Thoracic aorta endothelial cell (primary cell): Measurements from ENCODE around the gene DNAL1. TPM values are rescaled to one million over a fixed set of nuclear protein-coding genes. Genes with fewer than 3 reads are reported as not detected.

Experiments
- small RNA-seq: library from RNA; depleted of rRNA; stranded (forward); fragments of <200 nt; gene quantifications from one replicate; pipeline ENCODE3, GENCODE V24; 2012
- total RNA-seq: library from RNA; depleted of rRNA; stranded (reverse); fragments of >200 nt; gene quantifications from 2 replicates; pipeline ENCODE4 v1.2.3, GENCODE V29; 2012

DNAL1 gene, protein sequence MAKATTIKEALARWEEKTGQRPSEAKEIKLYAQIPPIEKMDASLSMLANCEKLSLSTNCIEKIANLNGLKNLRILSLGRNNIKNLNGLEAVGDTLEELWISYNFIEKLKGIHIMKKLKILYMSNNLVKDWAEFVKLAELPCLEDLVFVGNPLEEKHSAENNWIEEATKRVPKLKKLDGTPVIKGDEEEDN
- total RNA-seq, result 10.0 and 15.4 TPM in 2 replicates

DNA sequence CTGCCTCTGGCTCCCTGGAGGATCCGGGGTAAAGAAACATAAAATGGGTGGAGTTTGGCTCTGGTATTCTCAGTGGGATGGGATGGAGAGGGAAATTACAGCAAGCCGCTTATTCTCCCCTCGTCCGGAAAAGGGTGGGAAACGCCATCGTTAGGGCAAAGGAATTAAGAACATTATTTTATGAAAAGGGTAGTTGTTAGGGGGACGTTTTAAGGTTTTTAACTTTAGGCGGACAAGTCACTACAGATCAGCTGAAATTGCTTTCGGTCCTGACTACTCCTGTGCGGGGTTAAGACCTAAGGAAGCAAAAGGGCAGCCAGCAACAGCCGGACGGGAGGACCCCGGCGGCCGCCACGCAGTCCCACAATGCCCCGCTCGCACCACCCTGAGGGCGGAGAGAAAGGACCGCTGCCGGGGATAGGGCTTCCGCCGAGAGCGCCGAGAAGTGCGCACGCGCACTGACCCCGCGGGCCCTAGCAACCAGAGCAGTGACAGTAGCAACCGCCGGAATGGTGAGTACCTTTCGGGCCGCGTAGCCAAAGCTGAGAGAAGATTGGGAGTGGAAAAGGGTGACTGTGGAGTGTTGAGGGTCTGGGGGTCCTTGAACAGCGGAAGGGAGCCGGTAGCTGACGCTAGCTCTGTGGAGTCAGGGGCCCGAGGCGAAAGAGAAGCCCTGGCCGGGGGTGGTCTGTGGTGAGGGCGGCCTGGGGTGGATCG is at the start of gene DNAL1:
Gene DNAL1 (plus strand): TSS at position 456 of the 717 bp plus-strand sequence. CDS start 54 bp downstream, at position 510.

DNA sequence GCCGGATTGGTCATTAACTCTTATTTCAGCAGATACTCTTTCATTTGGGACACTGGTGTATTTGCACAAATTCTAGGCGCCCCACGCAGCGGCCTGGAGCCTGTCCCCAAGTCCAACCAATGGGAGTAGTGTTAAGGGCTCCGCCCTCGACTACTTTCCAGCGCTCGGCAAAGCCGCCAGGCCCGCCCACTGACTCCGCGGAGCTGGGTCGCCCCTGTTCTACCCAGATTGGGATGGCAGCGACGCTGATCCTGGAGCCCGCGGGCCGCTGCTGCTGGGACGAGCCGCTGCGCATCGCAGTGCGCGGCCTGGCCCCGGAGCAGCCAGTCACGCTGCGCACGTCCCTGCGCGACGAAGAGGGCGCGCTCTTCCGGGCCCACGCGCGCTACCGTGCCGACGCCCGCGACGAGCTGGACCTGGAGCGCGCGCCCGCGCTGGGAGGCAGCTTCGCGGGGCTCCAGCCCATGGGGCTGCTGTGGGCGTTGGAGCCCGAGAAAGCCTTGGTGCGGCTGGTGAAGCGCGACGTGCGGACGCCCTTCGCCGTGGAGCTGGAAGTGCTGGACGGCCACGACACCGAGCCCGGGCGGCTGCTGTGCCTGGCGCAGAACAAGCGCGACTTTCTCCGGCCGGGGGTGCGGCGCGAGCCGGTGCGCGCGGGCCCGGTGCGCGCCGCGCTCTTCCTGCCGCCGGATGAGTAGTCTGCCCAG is 32.3 kb upstream of the DNAL1 start, which contains the start of gene ACOT6:
Gene ACOT6 (plus strand): TSS at position 179 of the 707 bp plus-strand sequence. CDS start 55 bp downstream, at position 234.

GRCh38 chr14:73713803-73714655 is 69.2 kb downstream of the DNAL1 start, which contains the start of gene PNMA1:
PNMA1 (minus strand) TSS chr14:73714384; CDS start chr14:73713639, 745 bp downstream.

Small RNAs within 50 kb of the gene (small RNA-seq; reads per million reads assigned to genes)
- not detected for gene RNU6-240P

Other genes starting within 250 kb of the DNAL1 start
- 105 and 111 TPM in 2 replicates for gene NUMB, start 186.4 kb upstream of the DNAL1 start, total RNA-seq
- 19.5 and 27.4 TPM in 2 replicates for gene RIOX1, start 154.1 kb upstream of the DNAL1 start, total RNA-seq
- gene ACOT1, start 107.8 kb upstream of the DNAL1 start, total RNA-seq, result 1.9 and 2.7 TPM in 2 replicates
- gene HEATR4, start 86.0 kb upstream of the DNAL1 start, total RNA-seq, result not detected in 2 replicates
- 11.1 and 14.8 TPM in 2 replicates for gene ACOT2, start 75.8 kb upstream of the DNAL1 start, total RNA-seq
- 0.57 and 0.66 TPM in 2 replicates for gene ACOT4, start 53.1 kb upstream of the DNAL1 start, total RNA-seq
- gene ACOT6, start 32.5 kb upstream of the DNAL1 start, total RNA-seq, result not detected in 2 replicates
- gene PNMA1, start 69.4 kb downstream of the DNAL1 start, total RNA-seq, result 47.0 and 51.9 TPM in 2 replicates
- 3.5 and 4.5 TPM in 2 replicates for gene PTGR2, start 206.8 kb downstream of the DNAL1 start, total RNA-seq
- 55.1 and 60.7 TPM in 2 replicates for gene ZNF410, start 241.9 kb downstream of the DNAL1 start, total RNA-seq